AG10803 (cell line): ENCODE results near the gene ZNF521.
"Not testable (repeated sequence)": the region's sequence is repeated elsewhere in the genome, so short reads cannot be mapped to it uniquely, and the experiment has no call there.

ENCODE experiments used
- DNase-seq: peaks from one replicate; pipeline ENCODE4 v3.0.0; 2010; ENCODE audit warnings: low read depth
- H3K4me3 ChIP-seq: 2 replicates; pipeline ENCODE4 v1.5.1; 2011; ENCODE audit warnings: mild to moderate bottlenecking, low read length, control low read depth
- TF ChIP-seq, protein P1 (sequence below): conservative IDR thresholded peaks from 2 replicates; pipeline ENCODE4 v1.5.1; 2011; ENCODE audit warnings: mild to moderate bottlenecking, low read length, control low read depth, inconsistent platforms

ZNF521 gene

DNA sequence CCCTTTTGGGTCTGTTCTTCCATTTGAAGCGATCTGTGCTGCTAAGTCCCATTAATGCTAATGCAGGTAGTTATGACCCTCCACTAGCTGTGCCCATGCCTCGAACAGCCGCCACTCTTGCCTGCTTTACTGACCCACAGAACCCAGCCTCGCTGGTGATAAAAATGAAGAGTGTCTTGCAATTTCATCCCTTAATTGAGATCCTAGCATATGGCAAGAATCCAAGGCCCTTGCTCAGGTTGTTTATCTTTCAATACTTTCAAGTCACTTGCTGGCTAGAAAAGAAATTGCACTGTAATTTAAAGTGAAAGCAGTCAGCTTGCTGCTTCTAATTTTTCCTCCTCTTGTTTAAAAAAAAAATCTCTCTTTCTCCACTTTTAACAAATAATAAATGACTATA lies 73.6 kb downstream of the ZNF521 start:
- DNase-seq = no peak
- no peak overlapping the region for H3K4me3 ChIP-seq
- TF ChIP-seq, protein P1, sequence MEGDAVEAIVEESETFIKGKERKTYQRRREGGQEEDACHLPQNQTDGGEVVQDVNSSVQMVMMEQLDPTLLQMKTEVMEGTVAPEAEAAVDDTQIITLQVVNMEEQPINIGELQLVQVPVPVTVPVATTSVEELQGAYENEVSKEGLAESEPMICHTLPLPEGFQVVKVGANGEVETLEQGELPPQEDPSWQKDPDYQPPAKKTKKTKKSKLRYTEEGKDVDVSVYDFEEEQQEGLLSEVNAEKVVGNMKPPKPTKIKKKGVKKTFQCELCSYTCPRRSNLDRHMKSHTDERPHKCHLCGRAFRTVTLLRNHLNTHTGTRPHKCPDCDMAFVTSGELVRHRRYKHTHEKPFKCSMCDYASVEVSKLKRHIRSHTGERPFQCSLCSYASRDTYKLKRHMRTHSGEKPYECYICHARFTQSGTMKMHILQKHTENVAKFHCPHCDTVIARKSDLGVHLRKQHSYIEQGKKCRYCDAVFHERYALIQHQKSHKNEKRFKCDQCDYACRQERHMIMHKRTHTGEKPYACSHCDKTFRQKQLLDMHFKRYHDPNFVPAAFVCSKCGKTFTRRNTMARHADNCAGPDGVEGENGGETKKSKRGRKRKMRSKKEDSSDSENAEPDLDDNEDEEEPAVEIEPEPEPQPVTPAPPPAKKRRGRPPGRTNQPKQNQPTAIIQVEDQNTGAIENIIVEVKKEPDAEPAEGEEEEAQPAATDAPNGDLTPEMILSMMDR = no peak

DNA sequence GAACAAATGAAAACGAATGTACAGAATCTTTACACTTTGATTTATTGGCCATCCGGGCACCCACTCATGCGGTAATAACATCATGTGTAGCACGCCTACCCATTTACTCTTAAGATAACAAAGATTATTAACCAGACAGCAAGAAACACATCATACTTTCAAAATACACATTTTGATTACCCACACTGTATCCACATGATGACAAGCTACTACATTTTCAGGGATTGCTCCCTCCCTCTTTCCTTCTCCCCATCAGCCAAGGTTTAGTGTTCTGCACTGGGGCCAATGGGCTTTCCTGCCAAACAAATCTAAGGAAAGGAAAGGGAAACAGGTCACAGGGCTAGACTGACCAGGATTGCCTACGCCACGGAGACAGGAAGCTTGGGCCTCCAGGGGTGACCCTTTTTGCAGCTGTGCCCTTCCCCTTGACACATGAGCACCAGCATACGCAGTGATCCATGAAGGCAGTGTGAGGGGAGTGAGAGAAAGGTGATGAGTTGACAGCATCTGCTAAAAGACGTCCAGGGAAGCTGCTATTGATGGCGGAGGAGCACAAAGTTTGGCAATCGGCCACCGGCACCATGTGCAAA lies 76.5 kb downstream of the ZNF521 start:
- TF ChIP-seq, protein P1 = no peak
- no peak for DNase-seq
- H3K4me3 ChIP-seq = no peak overlapping the region

DNA sequence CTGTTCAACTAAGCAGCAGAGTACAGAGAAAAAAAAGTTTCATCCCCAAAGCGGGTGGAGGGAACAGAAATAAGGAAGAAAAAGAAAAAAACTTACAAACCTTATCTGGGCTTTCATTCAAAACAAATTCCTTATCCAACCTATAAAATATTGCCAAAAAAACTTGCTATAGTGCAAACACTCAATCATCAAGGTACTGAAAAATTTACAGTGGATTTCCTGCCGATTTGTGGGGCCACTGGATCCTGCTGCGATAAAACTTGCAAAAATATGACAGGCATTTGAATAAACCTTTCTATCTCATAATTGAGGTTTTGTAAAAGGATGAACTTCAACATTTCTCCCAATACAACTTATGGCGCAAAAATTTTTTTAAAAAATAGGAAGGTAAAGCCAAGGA lies 77.0 kb downstream of the ZNF521 start:
- no peak overlapping the region for H3K4me3 ChIP-seq
- no peak for DNase-seq
- TF ChIP-seq, protein P1 = no peak

DNA sequence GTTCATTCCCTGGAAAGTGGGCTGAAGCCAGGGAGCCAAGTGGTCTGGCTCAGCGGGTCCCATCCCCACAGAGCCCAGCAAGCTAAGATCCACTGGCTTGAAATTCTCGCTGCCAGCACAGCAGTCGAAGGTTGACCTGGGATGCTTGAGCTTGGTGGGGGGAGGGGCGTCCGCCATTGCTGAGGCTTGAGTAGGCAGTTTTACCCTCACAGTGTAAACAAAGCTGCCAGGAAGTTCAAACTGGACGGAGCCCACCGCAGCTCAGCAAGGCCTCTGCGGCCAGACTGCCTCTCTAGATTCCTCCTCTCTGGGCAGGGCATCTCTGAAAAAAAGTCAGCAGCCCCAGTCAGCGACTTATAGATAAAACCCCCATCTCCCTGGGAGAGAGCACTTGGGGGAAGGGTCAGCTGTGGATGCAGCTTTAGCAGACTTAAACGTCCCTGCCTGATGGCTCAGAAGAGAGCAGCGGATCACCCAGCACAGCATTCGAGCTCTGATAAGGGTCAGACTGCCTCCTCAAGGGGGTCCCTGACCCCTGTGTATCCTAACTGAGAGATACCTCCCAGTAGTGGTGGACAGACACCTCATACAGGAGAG lies 84.9 kb downstream of the ZNF521 start:
- not testable (repeated sequence) for H3K4me3 ChIP-seq, DNase-seq

DNA sequence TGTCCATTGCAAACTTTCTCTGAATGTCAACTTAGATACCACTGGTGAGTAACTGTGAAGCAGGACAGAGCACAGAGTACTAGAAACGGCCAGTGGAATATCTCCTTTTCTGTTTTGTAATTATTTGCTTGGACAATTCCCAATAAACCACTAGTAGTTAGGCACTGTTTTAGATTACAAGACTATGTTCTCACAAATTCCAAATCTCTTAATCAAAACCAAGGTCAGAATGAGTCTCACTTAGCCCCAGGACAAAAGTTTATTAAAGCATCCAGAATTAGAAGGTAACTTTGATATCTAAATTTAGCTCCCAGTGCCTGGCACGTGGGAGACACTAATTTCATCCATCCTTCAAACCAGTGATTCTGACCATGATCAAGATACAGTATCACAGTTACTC lies 89.0 kb downstream of the ZNF521 start:
- TF ChIP-seq, protein P1 = no peak
- DNase-seq = peak; percentile 77
- no peak overlapping the region for H3K4me3 ChIP-seq

DNA sequence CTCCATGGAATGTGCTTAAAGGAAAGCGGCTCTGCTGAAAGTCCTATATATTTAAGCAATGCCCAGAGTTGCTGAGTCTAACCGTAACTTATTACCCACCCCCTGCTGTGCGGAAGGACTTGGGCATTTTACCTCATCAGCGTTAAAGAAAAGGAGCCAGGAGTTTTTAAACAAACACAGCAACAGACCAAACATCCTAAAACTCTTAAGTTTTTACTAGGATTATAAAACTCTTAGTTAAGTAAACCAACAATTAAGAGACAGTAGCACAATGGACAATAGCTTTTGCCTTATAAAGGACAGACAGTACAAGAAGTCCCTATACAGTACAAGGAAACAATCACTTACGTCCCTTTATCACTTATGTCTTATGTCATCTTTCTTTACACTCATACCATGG lies 90.2 kb downstream of the ZNF521 start:
- DNase-seq = no peak
- TF ChIP-seq, protein P1 = no peak
- H3K4me3 ChIP-seq = no peak overlapping the region

DNA sequence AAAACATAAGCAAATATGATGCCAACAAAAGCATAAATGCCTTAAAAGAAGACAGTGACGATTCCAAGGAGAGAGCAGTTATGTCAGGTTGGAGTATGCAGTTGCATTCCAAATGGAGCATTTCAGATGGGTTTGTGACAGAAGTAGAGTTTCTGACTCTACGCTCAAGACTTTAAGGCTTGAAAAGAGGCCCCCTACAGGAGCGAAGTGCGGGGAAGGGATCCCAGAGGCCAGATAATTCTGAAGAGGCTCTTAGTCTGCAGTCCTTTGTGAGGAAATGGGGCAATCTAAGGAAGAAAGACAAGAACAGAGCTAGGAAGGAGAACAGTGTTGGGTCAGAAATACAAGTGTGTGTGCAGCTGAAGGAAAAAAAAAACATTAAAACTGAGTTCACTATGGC lies 95.5 kb downstream of the ZNF521 start:
- DNase-seq = no peak

More for the DNA sequence above, 95.5 kb downstream of the ZNF521 start:
- no peak overlapping the region for H3K4me3 ChIP-seq
- TF ChIP-seq, protein P1 = no peak
